C4-2B (cell line): ENCODE data around the gene KANTR.

Experiments
- ZFX ChIP-seq: fragments of 450-650 bp; IDR thresholded peaks from 2 replicates; pipeline ENCODE4 v1.6.1; 2017
- TF ChIP-seq, protein P1 (sequence below): fragments of 450-650 bp; conservative IDR thresholded peaks from 2 replicates; pipeline ENCODE4 v1.5.1; 2017; ENCODE audit warnings: mild to moderate bottlenecking

DNA sequence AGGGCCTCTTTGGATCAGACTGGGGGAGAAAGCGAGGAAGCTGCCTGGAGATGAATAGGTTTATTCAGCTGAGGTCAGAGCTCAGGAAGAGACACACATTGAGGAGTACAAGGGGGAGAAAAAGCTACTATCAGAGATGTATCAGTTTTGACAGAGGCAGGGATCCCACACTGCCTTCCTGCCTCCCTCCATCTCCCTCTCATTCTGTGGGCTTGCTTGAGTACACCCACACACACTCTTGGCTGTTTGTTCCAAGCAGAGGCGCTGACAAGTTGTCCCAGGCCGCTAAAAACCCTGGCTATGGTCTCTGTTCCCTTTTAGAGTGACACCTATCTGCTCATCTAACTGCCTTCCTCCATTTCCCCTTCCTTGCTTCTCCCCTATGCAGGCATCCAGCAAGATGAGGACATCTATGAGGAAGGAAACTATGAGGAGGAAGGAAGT, 6.5 kb upstream of the KANTR start:
- TF ChIP-seq, protein P1, sequence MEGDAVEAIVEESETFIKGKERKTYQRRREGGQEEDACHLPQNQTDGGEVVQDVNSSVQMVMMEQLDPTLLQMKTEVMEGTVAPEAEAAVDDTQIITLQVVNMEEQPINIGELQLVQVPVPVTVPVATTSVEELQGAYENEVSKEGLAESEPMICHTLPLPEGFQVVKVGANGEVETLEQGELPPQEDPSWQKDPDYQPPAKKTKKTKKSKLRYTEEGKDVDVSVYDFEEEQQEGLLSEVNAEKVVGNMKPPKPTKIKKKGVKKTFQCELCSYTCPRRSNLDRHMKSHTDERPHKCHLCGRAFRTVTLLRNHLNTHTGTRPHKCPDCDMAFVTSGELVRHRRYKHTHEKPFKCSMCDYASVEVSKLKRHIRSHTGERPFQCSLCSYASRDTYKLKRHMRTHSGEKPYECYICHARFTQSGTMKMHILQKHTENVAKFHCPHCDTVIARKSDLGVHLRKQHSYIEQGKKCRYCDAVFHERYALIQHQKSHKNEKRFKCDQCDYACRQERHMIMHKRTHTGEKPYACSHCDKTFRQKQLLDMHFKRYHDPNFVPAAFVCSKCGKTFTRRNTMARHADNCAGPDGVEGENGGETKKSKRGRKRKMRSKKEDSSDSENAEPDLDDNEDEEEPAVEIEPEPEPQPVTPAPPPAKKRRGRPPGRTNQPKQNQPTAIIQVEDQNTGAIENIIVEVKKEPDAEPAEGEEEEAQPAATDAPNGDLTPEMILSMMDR, result no peak
- TF ChIP-seq ZFX, result no peak
